ENCODE results near the gene MARCHF7.

GRCh38 chr2:159703491-159703890, 8.8 kb upstream of the MARCHF7 start:
- TF ChIP-seq CTCF (IDR thresholded peaks at IDR 0.05) (no peak), POLR2A (IDR thresholded peaks at IDR 0.05) (no peak)

Data from thyroid gland (tissue), 4 donors.